Measurements from ENCODE around the gene ABCF3.

Gene ABCF3

GRCh38 chr3:184222521-184222920, 36.5 kb downstream of the ABCF3 start:
- H3K9ac ChIP-seq (ENCODE audit: low read length), result no peak overlapping the region
- no peaks in the 10 kb centered on the region for H4K20me1 ChIP-seq (ENCODE audit: low read depth, low read length)
- H2AFZ ChIP-seq (ENCODE audit: low read depth, low read length, severe bottlenecking), result no peak overlapping the region
- H3K27me3 ChIP-seq (ENCODE audit: low read length), result no peaks in the 10 kb centered on the region
- H3K36me3 ChIP-seq (ENCODE audit: low read length), result no peaks in the 10 kb centered on the region
- H3K27ac ChIP-seq (ENCODE audit: low read depth, low read length), result no peak overlapping the region
- H3K4me2 ChIP-seq (ENCODE audit: low read depth, low read length, poor library complexity, severe bottlenecking), result no peak overlapping the region
- TF ChIP-seq EZH2phosphoT487 (conservative IDR thresholded peaks at IDR 0.05; ENCODE audit: low read length) (no peak), CTCF (IDR thresholded peaks at IDR 0.05; ENCODE audit: insufficient read depth, low read length, poor library complexity, severe bottlenecking) (no peak)
- H3K9me2 ChIP-seq (replicated peaks; ENCODE audit: insufficient read depth, low read length), result no peaks in the 10 kb centered on the region
- no peak overlapping the region for H3K4me3 ChIP-seq (ENCODE audit: insufficient read depth, low read length, poor library complexity, severe bottlenecking)
- no peaks in the 10 kb centered on the region for H3K9me3 ChIP-seq (ENCODE audit: insufficient read depth, low read length)
- H3F3A ChIP-seq (ENCODE audit: insufficient read depth), result no peaks in the 10 kb centered on the region
- no peaks in the 10 kb centered on the region for H3K79me2 ChIP-seq (ENCODE audit: insufficient read depth, low read length)

GRCh38 chr3:184223946-184224345, 37.9 kb downstream of the ABCF3 start:
- Histone ChIP-seq H3K9me2 (replicated peaks; ENCODE audit: insufficient read depth, low read length) (no peaks in the 10 kb centered on the region), H2AFZ (ENCODE audit: low read depth, low read length, severe bottlenecking) (no peak overlapping the region), H3K27me3 (ENCODE audit: low read length) (no peaks in the 10 kb centered on the region), H3K27ac (ENCODE audit: low read depth, low read length) (no peak overlapping the region), H3K79me2 (ENCODE audit: insufficient read depth, low read length) (no peaks in the 10 kb centered on the region), H3K36me3 (ENCODE audit: low read length) (no peaks in the 10 kb centered on the region), H3K9ac (ENCODE audit: low read length) (no peak overlapping the region), H3K4me3 (ENCODE audit: insufficient read depth, low read length, poor library complexity, severe bottlenecking) (no peak overlapping the region), H3K9me3 (ENCODE audit: insufficient read depth, low read length) (no peaks in the 10 kb centered on the region), H4K20me1 (ENCODE audit: low read depth, low read length) (no peaks in the 10 kb centered on the region), H3F3A (ENCODE audit: insufficient read depth) (no peaks in the 10 kb centered on the region), H3K4me2 (ENCODE audit: low read depth, low read length, poor library complexity, severe bottlenecking) (no peak overlapping the region)
- TF ChIP-seq EZH2phosphoT487 (conservative IDR thresholded peaks at IDR 0.05; ENCODE audit: low read length) (no peak), CTCF (IDR thresholded peaks at IDR 0.05; ENCODE audit: insufficient read depth, low read length, poor library complexity, severe bottlenecking) (no peak)

- no peak overlapping the region for H3K4me3 ChIP-seq (ENCODE audit: insufficient read depth, low read length, poor library complexity, severe bottlenecking)
- TF ChIP-seq CTCF (IDR thresholded peaks at IDR 0.05; ENCODE audit: insufficient read depth, low read length, poor library complexity, severe bottlenecking) (peak; percentile 89), EZH2phosphoT487 (conservative IDR thresholded peaks at IDR 0.05; ENCODE audit: low read length) (no peak)
- H4K20me1 ChIP-seq (ENCODE audit: low read depth, low read length), result no peaks in the 10 kb centered on the region
- H3K27ac ChIP-seq (ENCODE audit: low read depth, low read length), result no peak overlapping the region
- H3K79me2 ChIP-seq (ENCODE audit: insufficient read depth, low read length), result no peaks in the 10 kb centered on the region
- no peak overlapping the region for H3K9ac ChIP-seq (ENCODE audit: low read length)
- no peak overlapping the region for H2AFZ ChIP-seq (ENCODE audit: low read depth, low read length, severe bottlenecking)
- no peaks in the 10 kb centered on the region for H3K36me3 ChIP-seq (ENCODE audit: low read length)
- no peaks in the 10 kb centered on the region for H3K9me2 ChIP-seq (replicated peaks; ENCODE audit: insufficient read depth, low read length)
- H3K9me3 ChIP-seq (ENCODE audit: insufficient read depth, low read length), result no peaks in the 10 kb centered on the region
- no peaks in the 10 kb centered on the region for H3F3A ChIP-seq (ENCODE audit: insufficient read depth)
- H3K4me2 ChIP-seq (ENCODE audit: low read depth, low read length, poor library complexity, severe bottlenecking), result no peak overlapping the region
- no peaks in the 10 kb centered on the region for H3K27me3 ChIP-seq (ENCODE audit: low read length)
Observed at GRCh38 chr3:184227481-184227935, 41.5 kb downstream of the ABCF3 start.
